H1 (cell line): ENCODE data around the gene TMEM120B. TPM values are rescaled to one million over a fixed set of nuclear protein-coding genes. Genes with fewer than 3 reads are reported as not detected.

ENCODE experiments used
- CTCF ChIA-PET: fragments of 300-600 bp; sonication (Branson Sonifier 250); formaldehyde crosslinking; loops from one replicate; lab custom pipeline; 2021; ENCODE audit not compliant: partially characterized antibody; lab: Charles Lee
- POLR2A ChIA-PET: fragments of 300-600 bp; sonication (Branson Sonifier 250); formaldehyde crosslinking; loops from one replicate; lab custom pipeline; 2021; ENCODE audit warnings: inconsistent platforms; ENCODE audit not compliant: partially characterized antibody; lab: Charles Lee
- DNase-seq, 2 experiments: peaks; one replicate each; pipeline versions ENCODE4 v3.0.0 to v3.0.0-alpha.2; 2010 to 2022; ENCODE audit warnings: low spot score in 2 of 2, low read depth in 1 of 2, mixed read lengths in 1 of 2
- FAIRE-seq: peaks from 2 replicates; lab custom pipeline; 2011; peaks lifted over from hg19 to GRCh38; lab: Jason Lieb, UNC
- H2AFZ ChIP-seq: 2 replicates; pipeline ENCODE4 v1.8.1; 2012; ENCODE audit warnings: low read length, inconsistent platforms
- H2AK5ac ChIP-seq: 2 replicates; pipeline ENCODE4 v1.6.1; 2013; ENCODE audit warnings: low read depth, low read length
- H2BK120ac ChIP-seq: replicated peaks from 2 replicates; pipeline ENCODE3; 2013; ENCODE audit warnings: low read depth, low read length, inconsistent platforms
- H2BK12ac ChIP-seq: 2 replicates; pipeline ENCODE4 v1.6.1; 2013; ENCODE audit warnings: low read depth, low read length
- H2BK15ac ChIP-seq: 2 replicates; pipeline ENCODE4 v1.6.1; 2013; ENCODE audit warnings: low read length
- H2BK20ac ChIP-seq: 2 replicates; pipeline ENCODE4 v1.6.1; 2013; ENCODE audit warnings: low read length
- H2BK5ac ChIP-seq: 2 replicates; pipeline ENCODE4 v1.6.1; 2013; ENCODE audit warnings: low read depth, low read length
- H3K14ac ChIP-seq: 2 replicates; pipeline ENCODE4 v1.6.1; 2013; ENCODE audit warnings: inconsistent platforms; ENCODE audit not compliant: insufficient read length
- H3K18ac ChIP-seq: 2 replicates; pipeline ENCODE4 v1.6.1; 2013; ENCODE audit warnings: low read length; ENCODE audit errors: extremely low read depth
- H3K23ac ChIP-seq: 2 replicates; pipeline ENCODE4 v1.6.1; 2013; ENCODE audit warnings: inconsistent platforms; ENCODE audit not compliant: insufficient read length
- H3K23me2 ChIP-seq: 2 replicates; pipeline ENCODE4 v1.6.1; 2013; ENCODE audit warnings: low read depth, low read length
- H3K27ac ChIP-seq: 2 replicates; pipeline ENCODE4 v1.6.1; 2011; ENCODE audit warnings: low read depth, low read length, inconsistent platforms
- H3K27me3 ChIP-seq, 4 experiments: replicated peaks in 1 of 4; 1 replicate in 1 of 4; 2 replicates in 3 of 4; pipeline versions ENCODE4 v1.6.1 to v1.8.1; 2011 to 2013; ENCODE audit warnings: low read length in 3 of 4, mild to moderate bottlenecking in 3 of 4, inconsistent platforms in 2 of 4, mixed read lengths in 2 of 4, moderate library complexity in 1 of 4; ENCODE audit not compliant: control insufficient read depth in 3 of 4, insufficient read depth in 3 of 4; ENCODE audit errors: extremely low read depth in 1 of 4
- H3K36me3 ChIP-seq, 4 experiments: 2 replicates each; pipeline versions ENCODE4 v1.6.1 to v1.8.1; 2011 to 2013; ENCODE audit warnings: mild to moderate bottlenecking in 4 of 4, low read length in 3 of 4, moderate library complexity in 2 of 4, control low read depth in 1 of 4, inconsistent platforms in 1 of 4; ENCODE audit not compliant: insufficient read depth in 4 of 4, control insufficient read depth in 2 of 4
- H3K4ac ChIP-seq: replicated peaks from 2 replicates; pipeline ENCODE3; 2013; ENCODE audit warnings: low read length, low read depth, mixed read lengths, inconsistent platforms; ENCODE audit not compliant: insufficient read length
- H3K4me1 ChIP-seq, 4 experiments: replicated peaks in 1 of 4; 1 replicate in 1 of 4; 2 replicates in 3 of 4; pipeline versions ENCODE4 v1.6.1 to v1.8.1; 2011 to 2013; ENCODE audit warnings: low read length in 3 of 4, inconsistent platforms in 2 of 4, mixed read lengths in 1 of 4; ENCODE audit not compliant: insufficient read depth in 4 of 4, control insufficient read depth in 3 of 4
- H3K4me2 ChIP-seq, 2 experiments: 2 replicates each; pipeline versions ENCODE4 v1.6.1 to v1.8.1; 2011 to 2013; ENCODE audit warnings: low read depth in 2 of 2, low read length in 2 of 2, control low read depth in 1 of 2, inconsistent platforms in 1 of 2, mild to moderate bottlenecking in 1 of 2; ENCODE audit not compliant: insufficient read depth in 1 of 2
- H3K4me3 ChIP-seq, 4 experiments: fragments of 200-600, 300-600 bp in 1 of 4; sonication (generic), shearing (Covaris generic), sonication (Bioruptor Twin) in 1 of 4; 2 replicates each; pipeline versions ENCODE4 v1.5.1 to v1.8.1; 2011 to 2016; ENCODE audit warnings: low read length in 4 of 4, low read depth in 3 of 4, control low read depth in 2 of 4, inconsistent platforms in 2 of 4, mild to moderate bottlenecking in 2 of 4, mixed read lengths in 1 of 4, moderate library complexity in 1 of 4; ENCODE audit not compliant: insufficient read depth in 2 of 4; ENCODE audit errors: extremely low read depth in 1 of 4
- H3K56ac ChIP-seq: replicated peaks from 2 replicates; pipeline ENCODE3; 2013; ENCODE audit warnings: low read depth, mild to moderate bottlenecking, mixed read lengths, low read length, inconsistent platforms; ENCODE audit not compliant: insufficient read length
- H3K79me1 ChIP-seq: 2 replicates; pipeline ENCODE4 v1.6.1; 2013; ENCODE audit warnings: low read depth, low read length, control low read depth
- H3K79me2 ChIP-seq, 2 experiments: 2 replicates each; pipeline versions ENCODE4 v1.6.1 to v1.8.1; 2012 to 2013; ENCODE audit warnings: low read length in 2 of 2, mild to moderate bottlenecking in 2 of 2, inconsistent platforms in 1 of 2; ENCODE audit not compliant: insufficient read depth in 2 of 2, control insufficient read depth in 1 of 2
- H3K9ac ChIP-seq, 4 experiments: replicated peaks in 1 of 4; 1 replicate in 1 of 4; 2 replicates in 3 of 4; pipeline versions ENCODE4 v1.6.1 to v1.8.1; 2011 to 2013; ENCODE audit warnings: low read depth in 3 of 4, low read length in 3 of 4, control low read depth in 2 of 4, mild to moderate bottlenecking in 2 of 4, moderate library complexity in 2 of 4, inconsistent platforms in 1 of 4; ENCODE audit errors: extremely low read depth in 1 of 4
- H3K9me3 ChIP-seq, 2 experiments: 2 replicates each; pipeline versions ENCODE4 v1.6.1 to v1.8.1; 2012 to 2013; ENCODE audit warnings: mild to moderate bottlenecking in 2 of 2, moderate library complexity in 2 of 2, control low read depth in 1 of 2, inconsistent platforms in 1 of 2, low read depth in 1 of 2, low read length in 1 of 2, mixed read lengths in 1 of 2; ENCODE audit not compliant: insufficient read depth in 2 of 2
- H4K20me1 ChIP-seq, 2 experiments: replicated peaks in 1 of 2; 2 replicates each; pipeline versions ENCODE3 to v1.8.1; 2011 to 2013; ENCODE audit warnings: inconsistent platforms in 2 of 2, low read length in 2 of 2, mild to moderate bottlenecking in 1 of 2; ENCODE audit not compliant: insufficient read depth in 2 of 2, control insufficient read depth in 1 of 2
- H4K5ac ChIP-seq: 2 replicates; pipeline ENCODE4 v1.6.1; 2013; ENCODE audit warnings: low read length, low read depth, mixed read lengths, inconsistent platforms; ENCODE audit not compliant: insufficient read length
- H4K8ac ChIP-seq: 2 replicates; pipeline ENCODE4 v1.8.0; 2013; ENCODE audit warnings: mild to moderate bottlenecking, moderate library complexity, low read length, inconsistent platforms; ENCODE audit not compliant: insufficient read depth; ENCODE audit errors: extremely low read depth
- H4K91ac ChIP-seq: replicated peaks from 2 replicates; pipeline ENCODE3; 2013; ENCODE audit warnings: low read length, mixed read lengths, inconsistent platforms; ENCODE audit not compliant: insufficient read length
- BRCA1 ChIP-seq: IDR thresholded peaks from 2 replicates; pipeline ENCODE4 v1.6.1; 2012; ENCODE audit warnings: low read depth, low read length, improper control_type of control experiment
- CHD1 ChIP-seq: IDR thresholded peaks from 2 replicates; pipeline ENCODE4 v1.6.1; 2012; ENCODE audit warnings: low read depth, low read length, improper control_type of control experiment
- JUND ChIP-seq: IDR thresholded peaks from 2 replicates; pipeline ENCODE4 v1.6.1; 2011; ENCODE audit warnings: mild to moderate bottlenecking, improper control_type of control experiment, low read length
- POLR2A ChIP-seq, 2 experiments: IDR thresholded peaks; 1 replicate in 1 of 2; 2 replicates in 1 of 2; pipeline ENCODE4 v1.6.1; 2011; ENCODE audit warnings: low read depth in 2 of 2, low read length in 2 of 2, mild to moderate bottlenecking in 2 of 2; ENCODE audit errors: control extremely low read depth in 1 of 2
- POU5F1 ChIP-seq: IDR thresholded peaks from 2 replicates; pipeline ENCODE4 v1.6.1; 2011; ENCODE audit warnings: low read depth, mild to moderate bottlenecking, low read length, moderate library complexity
- RFX5 ChIP-seq: IDR thresholded peaks from 2 replicates; pipeline ENCODE4 v1.6.1; 2011; ENCODE audit warnings: low read depth, low read length, improper control_type of control experiment, borderline replicate concordance
- RXRA ChIP-seq: IDR thresholded peaks from 2 replicates; pipeline ENCODE4 v1.6.1; 2011; ENCODE audit warnings: low read depth, mild to moderate bottlenecking, low read length, moderate library complexity; ENCODE audit not compliant: insufficient read depth
- SRF ChIP-seq: IDR thresholded peaks from 2 replicates; pipeline ENCODE4 v1.6.1; 2011; ENCODE audit warnings: mild to moderate bottlenecking, low read depth, low read length, moderate library complexity
- SUZ12 ChIP-seq: fragments of 200-600 bp; sonication (generic); IDR thresholded peaks from 2 replicates; pipeline ENCODE4 v1.6.1; 2012; ENCODE audit warnings: mild to moderate bottlenecking, inconsistent platforms, low read length, moderate library complexity, mixed read lengths
- TAF7 ChIP-seq: optimal IDR thresholded peaks from 2 replicates; pipeline ENCODE3; 2011; ENCODE audit warnings: low read depth, mild to moderate bottlenecking, inconsistent platforms, low read length, moderate library complexity, borderline replicate concordance
- ZNF274 ChIP-seq: IDR thresholded peaks from 2 replicates; pipeline ENCODE4 v1.7.0; 2012; ENCODE audit warnings: low read length, borderline replicate concordance; ENCODE audit errors: extremely low read depth
- WGBS, 2 experiments: shearing (Covaris generic) in 1 of 2; methylation state at CpG; one replicate each; pipeline versions ENCODE4 v1.1.6 to v1.1.7; 2013 to 2015; ENCODE audit warnings: low lambda C conversion rate in 2 of 2, mixed read lengths in 2 of 2, inconsistent platforms in 1 of 2, low coverage in 1 of 2, missing lambda C conversion rate in 1 of 2; ENCODE audit not compliant: insufficient replicate concordance in 2 of 2, insufficient coverage in 1 of 2, insufficient read length in 1 of 2; ENCODE audit errors: extremely low coverage in 1 of 2, missing lambda C conversion rate in 1 of 2; 5-methylcytosine and 5-hydroxymethylcytosine counted together
- polyA plus RNA-seq, 7 experiments: library from polyadenylated mRNA; depleted of rRNA in 3 of 7; stranded (reverse) in 5 of 7; unstranded in 2 of 7; fragments of >200 nt in 5 of 7; fragments of 200-250 nt in 2 of 7; gene quantifications; 1 replicate in 5 of 7; 2 replicates in 1 of 7; 4 replicates in 1 of 7; pipeline versions ENCODE4 v1.2.1 to v1.2.3, GENCODE V29; 2011 to 2013; ENCODE audit warnings: missing spikeins in 2 of 7, mixed read lengths in 2 of 7
- total RNA-seq: library from RNA; stranded (reverse); fragmentation: NEBNext Ultra II Directional; extraction: Animal tissue kit (Norgen Biotek cat#: 25700); gene quantifications from 2 replicates; pipeline ENCODE4 v1.2.1, GENCODE V29; 2021

TMEM120B gene
- total and polyA plus RNA-seq, 2 of the 8 experiments (the other 6 are each of a cell fraction or from before 2014, with no cell fraction given): 22.0 to 29.1 TPM

DNA sequence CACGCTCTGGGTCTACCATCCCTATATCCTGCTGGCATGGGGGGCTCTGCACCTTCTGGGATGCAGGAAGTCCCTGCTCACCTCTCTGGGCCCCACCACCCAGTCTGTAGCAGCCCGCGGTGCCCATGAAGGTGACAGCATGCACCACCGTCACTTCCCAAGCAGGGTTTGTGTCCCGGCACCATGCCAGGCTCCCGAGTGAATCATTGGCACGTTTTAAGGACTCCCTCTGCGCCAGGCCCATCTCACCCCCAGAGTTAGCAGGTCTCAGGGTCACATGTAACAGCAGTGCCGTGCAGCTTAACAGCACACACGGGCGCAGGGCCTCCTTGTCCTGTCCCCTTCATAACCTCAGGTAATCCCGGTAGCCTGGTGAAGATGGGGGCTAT, 111.2 kb downstream of the TMEM120B start:
- Histone ChIP-seq H2BK20ac (no peak overlapping the region), H3K4me1 (no peaks in the 10 kb centered on the region), H4K8ac (no peak overlapping the region), H3K4me3 (no peak overlapping the region), H4K20me1 (peaks cover 0 to 15% of the 10 kb centered on the region in 2 experiments), H3K18ac (no peak overlapping the region), H3K9ac (no peak overlapping the region), H3K4ac (no peak overlapping the region), H3K79me1 (no peaks in the 10 kb centered on the region), H4K91ac (no peak overlapping the region), H3K23ac (no peak overlapping the region), H4K5ac (no peak overlapping the region), H2BK12ac (no peak overlapping the region), H3K27me3 (no peaks in the 10 kb centered on the region), H2BK120ac (no peak overlapping the region), H2AFZ (no peak overlapping the region), H3K4me2 (no peak overlapping the region), H3K9me3 (no peaks in the 10 kb centered on the region), H3K14ac (no peak overlapping the region), H3K23me2 (no peaks in the 10 kb centered on the region), H3K56ac (no peak overlapping the region), H2AK5ac (no peak overlapping the region), H2BK5ac (no peak overlapping the region), H3K36me3 (peaks cover 8 to 32% (median 24%) of the 10 kb centered on the region in 4 experiments), H3K79me2 (no peaks in the 10 kb centered on the region), H3K27ac (no peak overlapping the region), H2BK15ac (no peak overlapping the region)
- DNase-seq (no peak), FAIRE-seq (no peak)
- WGBS, 2 experiments: 90% methylated on average over 12 of the region's 12 CpGs; no CpG with 5 or more reads in 1 of the 2 experiments
- ChIA-PET POLR2A (interaction anchor here (1.1 to 6.4 kb wide), 7 partner anchors 9 to 28 kb away, joined by 4 to 50 read pairs (median 6); partner anchors contain the start of genes RHOF and SETD1B), CTCF (interaction anchor here (0.8 to 14.5 kb wide), 10 partner anchors 10 to 103 kb away, joined by 3 to 163 read pairs (median 3); partner anchors contain the start of gene RHOF)
- no peak for TF ChIP-seq CHD1
- no peak for TF ChIP-seq TAF7
- no peak for TF ChIP-seq JUND
- no peak for TF ChIP-seq RXRA
- TF ChIP-seq RFX5: no peak
- no peak for TF ChIP-seq POLR2A (IDR thresholded peaks at IDR 0.05; ENCODE audit: control extremely low read depth in 1 of 2, low read depth in 2 of 2, low read length in 2 of 2)
- TF ChIP-seq SUZ12: no peak
- TF ChIP-seq BRCA1: no peak
- TF ChIP-seq ZNF274: no peak
- TF ChIP-seq POU5F1: no peak
- TF ChIP-seq SRF: no peak
- TF ChIP-seq, all 59 proteins: peak for 0
